Skeletal muscle tissue (tissue), 4 donors: ENCODE data around the gene S100A2. TPM values are rescaled to one million over a fixed set of nuclear protein-coding genes. Genes with fewer than 3 reads are reported as not detected.
A peak's percentile ranks its signal among the peaks of the same experiment; 100 is the strongest.
"Not testable (repeated sequence)": the region's sequence is repeated elsewhere in the genome, so short reads cannot be mapped to it uniquely, and the experiment has no call there.

Source experiments
- H3K27ac ChIP-seq: one replicate; pipeline ENCODE4 v1.7.0; 2013; ENCODE audit warnings: mild to moderate bottlenecking, low read depth, low read length, inconsistent platforms
- H3K27me3 ChIP-seq, 3 donors: one replicate each; pipeline ENCODE4 v1.7.0; 2013; ENCODE audit warnings: low read length in 3 of 3; ENCODE audit not compliant: control insufficient read depth in 3 of 3, insufficient read depth in 3 of 3
- H3K36me3 ChIP-seq, 3 donors: one replicate each; pipeline ENCODE4 v1.7.0; 2013; ENCODE audit warnings: low read length in 3 of 3; ENCODE audit not compliant: control insufficient read depth in 3 of 3, insufficient read depth in 3 of 3
- H3K4me1 ChIP-seq, 3 donors: one replicate each; pipeline ENCODE4 v1.7.0; 2013; ENCODE audit warnings: low read length in 3 of 3, mild to moderate bottlenecking in 3 of 3; ENCODE audit not compliant: control insufficient read depth in 3 of 3, insufficient read depth in 3 of 3
- H3K4me3 ChIP-seq, 3 donors: one replicate each; pipeline ENCODE4 v1.7.0; 2013; ENCODE audit warnings: low read length in 3 of 3
- H3K9ac ChIP-seq, 3 donors: one replicate each; pipeline ENCODE4 v1.7.0; 2013; ENCODE audit warnings: low read length in 3 of 3, mild to moderate bottlenecking in 3 of 3, moderate library complexity in 2 of 3, low read depth in 1 of 3
- H3K9me3 ChIP-seq, 3 donors: one replicate each; pipeline ENCODE4 v1.7.0; 2013; ENCODE audit warnings: low read length in 3 of 3; ENCODE audit not compliant: control insufficient read depth in 3 of 3
- total RNA-seq: library from RNA; depleted of rRNA; stranded (reverse); fragments of >200 nt; gene quantifications from one replicate; pipeline ENCODE4 v1.2.3, GENCODE V29; 2014
- donor health status: Osteomylitis.

The S100A2 gene
- total RNA-seq, 1 donor from 2014 or later = not detected

- Histone ChIP-seq H3K36me3 (no peaks in the 10 kb centered on the region), H3K9ac (no peak overlapping the region), H3K4me3 (no peak overlapping the region), H3K27me3 (no peaks in the 10 kb centered on the region), H3K4me1 (peaks cover 0 to under 1% (median 0%) of the 10 kb centered on the region in 3 donors), H3K27ac (no peak overlapping the region), H3K9me3 (no peaks in the 10 kb centered on the region)
Measured at GRCh38 chr1:153578490-153578889, 12.8 kb upstream of the S100A2 start.

GRCh38 chr1:153577624-153578051 is 12.0 kb upstream of the S100A2 start:
- Histone ChIP-seq H3K36me3 (no peaks in the 10 kb centered on the region), H3K27ac (no peak overlapping the region), H3K9me3 (no peaks in the 10 kb centered on the region), H3K27me3 (no peaks in the 10 kb centered on the region), H3K4me1 (peaks cover 0 to 9% (median 0%) of the 10 kb centered on the region in 3 donors), H3K9ac (no peak overlapping the region), H3K4me3 (no peak overlapping the region)

- H3K4me1 ChIP-seq = peaks cover 2 to 14% (median 3%) of the 10 kb centered on the region in 3 donors
- no peaks in the 10 kb centered on the region for H3K27me3 ChIP-seq
- no peak overlapping the region for H3K9ac ChIP-seq
- no peak overlapping the region for H3K27ac ChIP-seq
- H3K36me3 ChIP-seq = no peaks in the 10 kb centered on the region
- no peak overlapping the region for H3K4me3 ChIP-seq
- no peaks in the 10 kb centered on the region for H3K9me3 ChIP-seq
Measured at GRCh38 chr1:153577138-153577537, 11.5 kb upstream of the S100A2 start.

- peaks cover 2 to 14% (median 3%) of the 10 kb centered on the region in 3 donors for H3K4me1 ChIP-seq
- H3K27ac ChIP-seq, H3K27me3 ChIP-seq, H3K36me3 ChIP-seq, H3K9me3 ChIP-seq, H3K4me3 ChIP-seq, H3K9ac ChIP-seq: not testable (repeated sequence)
Measured at GRCh38 chr1:153575497-153575896, 9.9 kb upstream of the S100A2 start.

GRCh38 chr1:153575081-153575491 is 9.4 kb upstream of the S100A2 start:
- H3K9ac ChIP-seq, H3K36me3 ChIP-seq, H3K9me3 ChIP-seq, H3K27ac ChIP-seq, H3K4me3 ChIP-seq, H3K27me3 ChIP-seq: not testable (repeated sequence)
- peaks cover 2 to 14% (median 3%) of the 10 kb centered on the region in 3 donors for H3K4me1 ChIP-seq

- no peaks in the 10 kb centered on the region for H3K9me3 ChIP-seq
- H3K9ac ChIP-seq = no peak overlapping the region
- no peaks in the 10 kb centered on the region for H3K36me3 ChIP-seq
- no peaks in the 10 kb centered on the region for H3K27me3 ChIP-seq
- H3K27ac ChIP-seq = no peak overlapping the region
- no peak overlapping the region for H3K4me3 ChIP-seq
- peaks cover 7 to 20% (median 7%) of the 10 kb centered on the region in 3 donors for H3K4me1 ChIP-seq
Measured at GRCh38 chr1:153573351-153573750, 7.7 kb upstream of the S100A2 start.

GRCh38 chr1:153572569-153573015 is 6.9 kb upstream of the S100A2 start:
- Histone ChIP-seq H3K27ac (peak overlapping the region; percentile 6), H3K4me3 (no peak overlapping the region), H3K9ac (no peak overlapping the region), H3K4me1 (peaks cover 14 to 28% (median 15%) of the 10 kb centered on the region in 3 donors), H3K27me3 (no peaks in the 10 kb centered on the region), H3K9me3 (no peaks in the 10 kb centered on the region), H3K36me3 (no peaks in the 10 kb centered on the region)

- no peaks in the 10 kb centered on the region for H3K27me3 ChIP-seq
- H3K4me3 ChIP-seq = no peak overlapping the region
- H3K9ac ChIP-seq = no peak overlapping the region
- no peak overlapping the region for H3K27ac ChIP-seq
- peaks cover 22 to 35% (median 23%) of the 10 kb centered on the region in 3 donors for H3K4me1 ChIP-seq
- H3K9me3 ChIP-seq = no peaks in the 10 kb centered on the region
- H3K36me3 ChIP-seq = no peaks in the 10 kb centered on the region
Measured at GRCh38 chr1:153571706-153572105, 6.1 kb upstream of the S100A2 start.

- Histone ChIP-seq H3K27ac (no peak overlapping the region), H3K9me3 (no peaks in the 10 kb centered on the region), H3K9ac (no peak overlapping the region), H3K27me3 (no peaks in the 10 kb centered on the region), H3K36me3 (no peaks in the 10 kb centered on the region), H3K4me1 (peaks cover 30 to 44% (median 31%) of the 10 kb centered on the region in 3 donors), H3K4me3 (no peak overlapping the region)
Measured at GRCh38 chr1:153570874-153571273, 5.2 kb upstream of the S100A2 start.

GRCh38 chr1:153569465-153569864 is 3.8 kb upstream of the S100A2 start:
- Histone ChIP-seq H3K4me1 (peaks cover 34 to 49% (median 38%) of the 10 kb centered on the region in 3 donors), H3K36me3 (no peaks in the 10 kb centered on the region), H3K9me3 (no peaks in the 10 kb centered on the region), H3K27ac (no peak overlapping the region), H3K4me3 (no peak overlapping the region), H3K9ac (no peak overlapping the region), H3K27me3 (no peaks in the 10 kb centered on the region)
